ENCODE results near the gene NELFB.

Gene NELFB

DNA sequence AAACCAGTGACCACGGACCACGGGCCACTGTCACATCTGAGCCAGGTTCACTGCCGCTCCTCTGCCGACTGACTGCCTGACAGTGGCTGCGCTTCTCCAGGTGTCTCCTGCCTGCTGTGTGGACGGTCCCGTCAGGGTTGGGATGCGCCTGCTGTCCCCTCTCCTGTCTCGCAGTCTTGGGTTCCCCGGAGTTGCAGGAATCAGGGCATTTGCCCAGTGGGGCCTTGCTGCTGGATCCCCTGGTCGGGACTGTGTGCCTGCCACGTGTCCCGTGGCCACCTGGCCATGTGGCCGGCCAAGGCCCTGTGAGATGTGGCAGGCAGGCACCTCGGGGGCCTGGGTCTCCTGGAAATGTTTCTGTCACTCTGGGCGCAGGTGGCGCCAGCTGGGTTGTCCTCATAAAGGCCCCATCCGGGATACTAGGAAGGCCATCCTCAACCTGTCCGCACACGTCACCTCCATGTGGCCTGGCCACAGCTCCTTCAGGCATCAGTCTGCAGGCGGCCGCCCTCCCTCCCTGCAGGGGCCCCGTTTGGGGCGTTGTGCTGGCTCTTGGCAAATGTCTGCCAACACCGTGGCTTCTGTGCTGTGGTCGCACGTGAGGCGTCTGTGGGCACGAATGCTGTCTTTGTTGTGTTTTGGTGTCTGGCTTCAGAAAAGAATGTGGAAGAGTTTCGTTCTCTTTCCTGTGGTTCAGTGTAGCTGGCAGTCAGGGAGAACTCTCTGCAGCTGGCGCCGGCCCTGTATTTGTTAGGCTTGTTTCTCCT is 16.0 kb downstream of the NELFB start:
- no peak for TF ChIP-seq CTCF (IDR thresholded peaks at IDR 0.05)

DNA sequence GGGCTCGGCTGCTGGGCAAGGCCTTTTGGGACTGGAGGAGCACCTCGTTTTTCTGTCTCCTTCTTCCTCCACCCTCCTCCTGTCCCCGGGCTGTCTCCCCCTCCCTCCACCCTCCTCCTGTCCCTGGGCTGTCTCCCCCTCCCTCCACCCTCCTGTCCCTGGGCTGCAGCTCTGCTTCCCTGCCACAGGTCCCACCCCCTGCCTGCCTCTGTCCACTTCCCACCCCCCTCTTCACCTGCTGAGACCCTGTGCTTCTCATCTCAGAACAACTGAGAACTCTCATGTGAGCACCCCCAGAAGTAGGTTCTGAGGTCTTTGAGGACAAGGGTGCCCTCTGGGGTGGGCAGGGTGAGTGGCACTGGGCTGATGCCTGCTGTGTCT is 16.6 kb downstream of the NELFB start:
- no peak for TF ChIP-seq CTCF (IDR thresholded peaks at IDR 0.05)

DNA sequence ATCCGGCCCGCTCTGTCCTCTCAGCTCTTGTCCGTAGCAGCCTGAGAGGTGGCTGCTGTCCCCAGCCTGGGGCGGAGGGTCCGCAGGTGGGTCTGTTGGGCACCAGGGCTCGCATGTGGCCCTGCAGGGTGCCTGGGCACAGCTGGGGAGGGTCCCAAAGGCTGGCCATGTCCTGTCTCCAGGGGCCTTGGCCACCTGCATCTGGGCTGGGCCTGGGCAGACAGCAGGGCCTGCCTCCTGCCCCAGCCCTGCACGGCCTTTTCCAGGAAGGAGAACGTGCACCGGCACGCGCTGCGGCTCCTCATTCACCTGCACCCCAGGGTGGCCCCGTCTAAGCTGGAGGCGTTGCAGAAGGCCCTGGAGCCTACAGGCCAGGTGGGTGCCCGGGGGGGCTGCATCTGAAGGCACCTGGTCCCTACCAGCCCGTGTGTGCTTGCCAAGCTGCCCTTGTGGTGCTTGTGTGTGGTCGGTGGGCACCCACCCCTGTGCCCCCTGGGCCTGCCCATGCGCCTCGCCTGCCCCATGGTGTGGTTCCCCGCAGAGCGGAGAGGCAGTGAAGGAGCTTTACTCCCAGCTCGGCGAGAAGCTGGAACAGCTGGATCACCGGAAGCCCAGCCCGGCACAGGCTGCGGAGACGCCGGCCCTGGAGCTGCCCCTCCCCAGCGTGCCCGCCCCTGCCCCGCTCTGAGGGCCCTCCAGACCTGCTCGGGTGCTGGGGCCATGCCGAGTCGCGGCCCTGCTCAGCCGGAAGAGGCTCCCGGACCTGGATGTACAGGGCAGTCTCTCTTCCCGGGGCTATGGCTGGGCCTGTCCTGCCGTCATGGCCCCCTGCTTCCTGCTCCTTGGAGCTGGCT is 17.3 kb downstream of the NELFB start:
- TF ChIP-seq CTCF (IDR thresholded peaks at IDR 0.05): no peak

- TF ChIP-seq CTCF (IDR thresholded peaks at IDR 0.05): no peak
Measured at GRCh38 chr9:137273095-137273490, 18.0 kb downstream of the NELFB start.

DNA sequence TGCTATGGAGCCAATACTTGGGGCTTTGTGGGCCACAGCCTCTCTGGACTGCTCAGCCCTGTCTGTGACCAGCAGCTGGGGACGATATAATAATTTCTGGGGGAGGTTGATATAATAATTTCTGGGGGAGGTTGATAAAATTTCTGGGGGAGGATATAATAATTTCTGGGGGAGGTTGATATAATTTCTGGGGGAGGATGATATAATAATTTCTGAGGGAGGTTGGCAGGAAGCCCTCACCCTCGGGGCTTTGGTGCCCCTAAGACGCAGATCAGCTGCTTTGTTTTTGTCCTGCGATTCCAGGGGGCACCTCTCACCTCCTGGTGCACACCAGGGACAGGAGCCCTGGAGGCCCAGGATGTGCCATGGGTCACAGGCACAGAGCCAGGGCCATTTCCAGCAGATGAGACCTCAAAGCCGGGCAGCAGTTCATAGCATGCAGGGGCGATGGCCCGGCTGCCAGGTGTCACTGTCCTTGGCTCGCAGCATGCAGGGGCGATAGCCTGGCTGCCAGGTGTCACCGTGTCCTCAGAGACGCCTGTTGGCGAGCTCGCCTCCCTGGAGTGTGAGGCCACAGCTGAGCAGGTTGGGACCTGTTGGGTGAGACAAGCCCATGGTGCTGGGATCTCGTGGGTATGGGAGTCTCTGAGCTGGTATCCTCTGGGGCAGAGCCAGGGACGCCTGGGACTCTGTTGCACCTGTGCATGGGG is 18.6 kb downstream of the NELFB start:
- no peak for TF ChIP-seq CTCF (IDR thresholded peaks at IDR 0.05)

DNA sequence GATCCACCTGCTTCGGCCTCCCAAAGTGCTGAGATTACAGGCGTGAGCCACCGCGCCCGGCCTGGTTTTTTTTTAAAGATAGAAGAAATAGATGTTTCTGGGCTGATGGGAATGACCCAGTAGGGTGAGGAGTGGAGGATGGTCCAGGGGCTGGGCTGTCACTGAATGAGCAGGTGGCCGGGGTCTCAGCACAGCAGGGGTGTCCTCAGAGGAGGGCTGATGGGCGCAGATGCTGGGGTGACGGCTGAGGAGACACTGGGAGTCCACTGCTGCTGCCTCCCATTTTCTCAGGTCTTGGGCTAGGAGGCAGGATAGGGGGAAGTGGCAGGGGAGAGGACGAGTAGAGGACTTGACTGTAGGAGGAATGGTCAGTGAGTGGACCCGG is 20.1 kb downstream of the NELFB start:
- TF ChIP-seq CTCF (IDR thresholded peaks at IDR 0.05): no peak

DNA sequence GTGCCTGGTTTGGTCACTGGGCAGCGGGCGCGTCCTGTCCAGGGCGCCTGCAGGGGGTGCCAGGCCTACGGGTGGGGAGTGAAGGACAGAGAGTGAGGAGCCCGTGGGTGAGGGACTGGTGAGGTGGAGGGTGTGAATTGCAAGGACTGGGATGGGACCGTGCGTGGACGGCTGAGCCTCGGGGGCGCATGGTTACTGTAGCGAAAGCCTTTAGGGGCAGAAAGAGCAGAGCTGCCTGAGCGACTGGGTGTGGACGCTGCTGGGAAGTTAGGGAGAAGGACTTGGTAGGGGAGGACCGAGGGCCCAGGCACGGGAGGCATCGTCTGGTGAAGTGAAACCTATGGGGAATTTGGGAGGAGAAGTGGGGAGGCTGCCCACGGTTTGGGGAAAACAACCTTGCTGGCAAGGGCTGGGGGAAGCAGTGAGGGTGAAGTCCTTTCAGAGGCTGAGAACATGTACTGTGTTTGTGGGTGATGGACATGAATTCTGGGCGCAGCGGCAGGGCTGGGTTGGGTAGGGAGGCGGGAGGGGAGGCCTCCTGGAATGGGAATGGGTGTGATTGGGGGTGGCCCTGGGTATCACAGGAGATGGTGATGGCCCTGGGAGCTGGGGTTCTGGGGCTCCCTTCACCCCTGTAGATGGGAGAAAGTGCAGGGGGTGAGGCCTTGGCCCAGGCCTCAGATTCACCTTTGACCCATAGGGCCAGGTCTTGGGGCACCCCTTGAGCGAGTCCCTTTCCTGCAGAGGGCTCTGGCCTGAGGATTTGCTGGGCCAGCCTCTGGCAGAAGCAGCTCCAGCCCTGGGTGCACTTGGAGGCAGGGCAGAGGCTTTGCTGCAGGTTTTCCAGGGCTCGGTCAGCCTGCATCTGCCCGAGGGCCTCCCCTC is 20.7 kb downstream of the NELFB start:
- TF ChIP-seq CTCF (IDR thresholded peaks at IDR 0.05): no peak
